ENCODE measurements around the gene SMIM14. TPM values are rescaled to one million over a fixed set of nuclear protein-coding genes. Genes with fewer than 3 reads are reported as not detected.

The SMIM14 gene
- total and polyA plus RNA-seq, 2 of the 8 experiments (the other 6 are each of a cell fraction or from before 2014, with no cell fraction given), result 29.1 to 31.0 TPM

- no peak overlapping the region for H4K8ac ChIP-seq (ENCODE audit: extremely low read depth, insufficient read depth, low read length)
- H3K4me3 ChIP-seq (ENCODE audit: extremely low read depth in 1 of 4, insufficient read depth in 2 of 4, low read depth in 3 of 4, low read length in 4 of 4), result no peak overlapping the region
- no peak overlapping the region for H3K27ac ChIP-seq (ENCODE audit: low read depth, low read length)
- no peaks in the 10 kb centered on the region for H3K9me3 ChIP-seq (ENCODE audit: insufficient read depth in 2 of 2, low read depth in 1 of 2, low read length in 1 of 2)
- H2AFZ ChIP-seq (ENCODE audit: low read length), result no peak overlapping the region
- H3K9ac ChIP-seq (replicated peaks in 1 of 4; ENCODE audit: extremely low read depth in 1 of 4, low read depth in 3 of 4, low read length in 3 of 4), result no peak overlapping the region
- FAIRE-seq, result no peak
- H3K56ac ChIP-seq (replicated peaks; ENCODE audit: insufficient read length, low read depth, low read length), result no peak overlapping the region
- H3K36me3 ChIP-seq (ENCODE audit: control insufficient read depth in 2 of 4, insufficient read depth in 4 of 4, low read length in 3 of 4), result peaks cover 7 to 45% (median 21%) of the 10 kb centered on the region in 4 experiments
- POLR2A ChIA-PET (ENCODE audit: partially characterized antibody), result no interaction called here
- no peaks in the 10 kb centered on the region for H3K79me1 ChIP-seq (ENCODE audit: low read depth, low read length)
- no peaks in the 10 kb centered on the region for H3K79me2 ChIP-seq (ENCODE audit: control insufficient read depth in 1 of 2, insufficient read depth in 2 of 2, low read length in 2 of 2)
- no peak overlapping the region for H2BK20ac ChIP-seq (ENCODE audit: low read length)
- no peak overlapping the region for H2BK5ac ChIP-seq (ENCODE audit: low read depth, low read length)
- H3K14ac ChIP-seq (ENCODE audit: insufficient read length), result no peak overlapping the region
- no peak for DNase-seq (ENCODE audit: low read depth in 1 of 2, low spot score in 2 of 2)
- no peak overlapping the region for H4K5ac ChIP-seq (ENCODE audit: insufficient read length, low read depth, low read length)
- CTCF ChIA-PET (ENCODE audit: partially characterized antibody), result no interaction called here
- H4K20me1 ChIP-seq (replicated peaks in 1 of 2; ENCODE audit: control insufficient read depth in 1 of 2, insufficient read depth in 2 of 2, low read length in 2 of 2), result no peaks in the 10 kb centered on the region
- no peak overlapping the region for H3K18ac ChIP-seq (ENCODE audit: extremely low read depth, low read length)
- no peak overlapping the region for H4K91ac ChIP-seq (replicated peaks; ENCODE audit: insufficient read length, low read length)
- H3K27me3 ChIP-seq (replicated peaks in 1 of 4; ENCODE audit: control insufficient read depth in 3 of 4, extremely low read depth in 1 of 4, insufficient read depth in 3 of 4, low read length in 3 of 4), result no peaks in the 10 kb centered on the region
- no peak for TF ChIP-seq USF2 (IDR thresholded peaks at IDR 0.05; ENCODE audit: low read length)
- TF ChIP-seq CREB1 (IDR thresholded peaks at IDR 0.05), result no peak
- no peak for TF ChIP-seq BCL11A (IDR thresholded peaks at IDR 0.05; ENCODE audit: low read depth in 2 of 2, low read length in 2 of 2)
- H3K23ac ChIP-seq (ENCODE audit: insufficient read length), result no peak overlapping the region
- no peaks in the 10 kb centered on the region for H3K4me1 ChIP-seq (replicated peaks in 1 of 4; ENCODE audit: control insufficient read depth in 3 of 4, insufficient read depth in 4 of 4, low read length in 3 of 4)
- H3K23me2 ChIP-seq (ENCODE audit: low read depth, low read length), result no peaks in the 10 kb centered on the region
- no peak overlapping the region for H2BK15ac ChIP-seq (ENCODE audit: low read length)
- no peak overlapping the region for H2AK5ac ChIP-seq (ENCODE audit: low read depth, low read length)
- H3K4ac ChIP-seq (replicated peaks; ENCODE audit: insufficient read length, low read depth, low read length), result no peak overlapping the region
- H3K4me2 ChIP-seq (ENCODE audit: insufficient read depth in 1 of 2, low read depth in 2 of 2, low read length in 2 of 2), result no peak overlapping the region
- no peak overlapping the region for H2BK120ac ChIP-seq (replicated peaks; ENCODE audit: low read depth, low read length)
- H2BK12ac ChIP-seq (ENCODE audit: low read depth, low read length), result no peak overlapping the region
Observed at GRCh38 chr4:39498727-39499020, 140.0 kb downstream of the SMIM14 start.
